ENCODE results near the gene KCNN3.

KCNN3 gene

DNA sequence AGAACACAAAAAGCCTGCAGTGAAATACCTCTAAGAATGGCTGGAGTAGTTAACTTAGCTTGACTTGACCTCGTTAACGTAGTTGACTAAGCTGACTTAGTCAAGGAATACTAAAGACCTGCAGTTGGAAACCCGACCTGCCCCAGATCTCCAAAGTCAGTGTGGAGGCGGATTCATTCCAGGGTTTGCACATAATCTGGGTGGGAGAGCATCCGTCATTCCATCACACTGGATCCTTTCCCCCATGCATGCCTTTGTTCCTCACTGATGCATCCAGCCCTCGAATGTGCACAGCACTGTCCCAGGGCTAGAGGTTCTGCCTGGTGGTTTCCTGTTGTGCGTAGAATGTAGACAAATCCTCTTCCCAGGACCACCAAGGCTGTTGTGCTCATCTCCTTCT is 76.4 kb downstream of the KCNN3 start:
- H3K27ac ChIP-seq (ENCODE audit: insufficient read depth, low read depth, low read length, poor library complexity, severe bottlenecking): no peak overlapping the region
- no peaks in the 10 kb centered on the region for H3K27me3 ChIP-seq (ENCODE audit: control insufficient read depth, insufficient read depth, low read length, poor library complexity, severe bottlenecking)
- no peak overlapping the region for H3K4me3 ChIP-seq (ENCODE audit: insufficient read depth, low read depth, low read length)
- H3K9me3 ChIP-seq (ENCODE audit: control insufficient read depth, low read length): no peaks in the 10 kb centered on the region
- no peaks in the 10 kb centered on the region for H3K4me1 ChIP-seq (ENCODE audit: control insufficient read depth, insufficient read depth, low read length)
- WGBS, 2 experiments: 88 to 90% methylated on average over 7 of the region's 7 CpGs
- no peaks in the 10 kb centered on the region for H3K36me3 ChIP-seq (ENCODE audit: control insufficient read depth, insufficient read depth, low read length)

DNA sequence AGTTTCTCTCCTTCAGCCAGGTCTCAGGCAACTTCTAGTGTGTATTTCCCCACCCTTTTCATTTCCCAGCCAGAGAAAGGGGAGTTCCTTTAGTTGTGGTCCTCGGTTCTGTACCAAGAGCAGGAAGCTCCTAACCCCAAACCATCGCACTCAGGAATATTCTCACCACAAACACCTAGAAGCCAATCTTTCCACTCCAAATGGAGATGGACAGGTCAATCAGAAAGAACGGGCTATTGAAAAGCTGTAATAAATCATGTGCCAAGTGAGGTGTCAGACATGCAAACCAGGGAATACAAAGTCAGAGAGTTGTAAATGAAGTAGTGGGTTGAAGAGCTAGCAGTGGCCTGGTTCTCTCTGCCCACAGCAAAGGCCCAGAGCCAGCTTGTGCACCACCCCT is 77.2 kb downstream of the KCNN3 start:
- Histone ChIP-seq H3K9me3 (ENCODE audit: control insufficient read depth, low read length) (no peaks in the 10 kb centered on the region), H3K27me3 (ENCODE audit: control insufficient read depth, insufficient read depth, low read length, poor library complexity, severe bottlenecking) (no peaks in the 10 kb centered on the region), H3K4me3 (ENCODE audit: insufficient read depth, low read depth, low read length) (no peak overlapping the region), H3K36me3 (ENCODE audit: control insufficient read depth, insufficient read depth, low read length) (no peaks in the 10 kb centered on the region), H3K4me1 (ENCODE audit: control insufficient read depth, insufficient read depth, low read length) (no peaks in the 10 kb centered on the region), H3K27ac (ENCODE audit: insufficient read depth, low read depth, low read length, poor library complexity, severe bottlenecking) (no peak overlapping the region)
- 88 to 92% methylated on average over 3 of the region's 3 CpGs for WGBS, 2 experiments

- Histone ChIP-seq H3K36me3 (ENCODE audit: control insufficient read depth, insufficient read depth, low read length) (no peaks in the 10 kb centered on the region), H3K4me3 (ENCODE audit: insufficient read depth, low read depth, low read length) (no peak overlapping the region), H3K4me1 (ENCODE audit: control insufficient read depth, insufficient read depth, low read length) (no peaks in the 10 kb centered on the region), H3K27ac (ENCODE audit: insufficient read depth, low read depth, low read length, poor library complexity, severe bottlenecking) (no peak overlapping the region), H3K27me3 (ENCODE audit: control insufficient read depth, insufficient read depth, low read length, poor library complexity, severe bottlenecking) (no peaks in the 10 kb centered on the region), H3K9me3 (ENCODE audit: control insufficient read depth, low read length) (no peaks in the 10 kb centered on the region)
- 78 to 79% methylated on average over 13 of the region's 13 CpGs for WGBS, 2 experiments
Observed at GRCh38 chr1:154791292-154792166, 78.6 kb downstream of the KCNN3 start.

- no peak overlapping the region for H3K4me3 ChIP-seq (ENCODE audit: insufficient read depth, low read depth, low read length)
- no peaks in the 10 kb centered on the region for H3K27me3 ChIP-seq (ENCODE audit: control insufficient read depth, insufficient read depth, low read length, poor library complexity, severe bottlenecking)
- H3K36me3 ChIP-seq (ENCODE audit: control insufficient read depth, insufficient read depth, low read length): no peaks in the 10 kb centered on the region
- H3K27ac ChIP-seq (ENCODE audit: insufficient read depth, low read depth, low read length, poor library complexity, severe bottlenecking): no peak overlapping the region
- peaks cover 7% of the 10 kb centered on the region for H3K4me1 ChIP-seq (ENCODE audit: control insufficient read depth, insufficient read depth, low read length)
- no peaks in the 10 kb centered on the region for H3K9me3 ChIP-seq (ENCODE audit: control insufficient read depth, low read length)
- WGBS, 2 experiments: 90 to 92% methylated on average over 10 of the region's 10 CpGs
Observed at GRCh38 chr1:154788886-154789285, 81.2 kb downstream of the KCNN3 start.

DNA sequence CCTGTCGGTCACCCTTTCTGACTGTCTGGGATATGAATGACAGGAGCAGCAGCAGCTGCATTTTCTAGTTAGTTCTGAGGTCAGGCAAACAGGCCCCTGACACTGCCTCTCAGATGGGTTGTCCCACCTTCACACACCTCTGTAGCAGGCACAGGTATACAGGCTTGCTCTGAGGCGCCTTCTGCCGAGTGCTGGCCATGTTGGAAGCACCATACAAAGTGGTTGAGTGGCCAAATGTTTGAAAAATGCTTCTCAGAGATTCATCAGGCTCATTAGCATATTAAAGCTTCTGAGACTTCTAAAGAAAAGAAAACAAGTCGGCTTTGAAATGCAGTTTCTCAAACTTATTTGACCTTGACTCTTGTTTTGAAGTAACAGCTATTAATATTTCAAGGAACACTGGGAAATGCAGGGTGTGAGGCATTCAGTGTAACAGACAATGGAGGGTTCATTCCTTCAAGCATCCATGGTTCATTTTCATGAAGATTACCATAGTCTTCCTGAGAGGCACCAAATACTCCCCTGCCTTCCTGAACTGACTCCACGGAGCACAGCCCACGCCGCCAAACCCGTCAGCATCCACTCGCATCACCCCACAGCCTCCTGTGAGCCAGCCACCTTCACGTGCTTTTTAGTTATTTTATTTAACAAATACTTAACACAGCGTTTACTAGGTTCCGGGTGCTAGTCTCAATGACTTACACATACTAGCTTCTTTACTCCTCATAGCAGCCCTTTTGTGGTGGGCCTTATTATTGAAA is 81.8 kb downstream of the KCNN3 start:
- WGBS, 2 experiments: 90 to 92% methylated on average over 10 to 12 of the region's 12 CpGs
- H3K27ac ChIP-seq (ENCODE audit: insufficient read depth, low read depth, low read length, poor library complexity, severe bottlenecking): no peak overlapping the region
- H3K36me3 ChIP-seq (ENCODE audit: control insufficient read depth, insufficient read depth, low read length): no peaks in the 10 kb centered on the region
- H3K4me1 ChIP-seq (ENCODE audit: control insufficient read depth, insufficient read depth, low read length): peaks cover 7% of the 10 kb centered on the region
- no peaks in the 10 kb centered on the region for H3K9me3 ChIP-seq (ENCODE audit: control insufficient read depth, low read length)
- no peak overlapping the region for H3K4me3 ChIP-seq (ENCODE audit: insufficient read depth, low read depth, low read length)
- no peaks in the 10 kb centered on the region for H3K27me3 ChIP-seq (ENCODE audit: control insufficient read depth, insufficient read depth, low read length, poor library complexity, severe bottlenecking)

DNA sequence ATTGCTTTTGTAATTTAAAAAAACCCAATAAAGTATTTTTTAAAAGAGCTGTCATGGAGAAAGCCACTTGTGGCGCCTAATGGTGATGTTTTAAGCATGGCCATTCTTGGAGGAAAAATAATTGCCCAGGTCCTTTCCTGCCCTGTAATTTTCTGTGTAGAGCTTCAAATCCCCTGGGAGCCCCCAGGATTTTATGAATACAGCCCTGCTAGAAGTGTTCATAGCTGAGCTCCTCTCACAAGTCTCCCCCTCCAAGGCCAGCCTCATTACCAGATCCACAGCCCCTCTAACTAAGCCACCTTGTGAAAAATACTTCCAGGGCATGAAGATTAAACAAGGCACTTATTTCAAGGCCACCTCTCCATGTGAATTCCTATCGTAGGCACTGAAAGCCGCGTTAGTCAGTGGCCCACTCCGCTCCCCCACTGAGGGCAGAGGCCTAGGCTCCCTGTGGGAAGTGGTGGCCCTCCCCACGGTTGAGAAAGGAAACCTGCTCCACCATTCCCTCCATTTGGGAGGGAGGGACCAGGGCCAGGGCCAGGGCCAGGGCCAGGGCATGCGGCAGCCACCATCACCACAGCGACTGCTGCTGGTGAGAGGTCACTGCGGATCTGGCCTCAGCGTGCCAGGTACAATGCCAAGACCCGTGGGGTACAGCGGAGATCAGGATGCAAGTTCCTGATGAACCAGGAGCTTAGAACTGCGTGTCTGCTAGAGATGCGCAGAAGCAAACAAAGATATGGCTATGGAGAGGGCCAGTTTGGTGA is 83.1 kb downstream of the KCNN3 start:
- Histone ChIP-seq H3K4me3 (ENCODE audit: insufficient read depth, low read depth, low read length) (no peak overlapping the region), H3K27me3 (ENCODE audit: control insufficient read depth, insufficient read depth, low read length, poor library complexity, severe bottlenecking) (no peaks in the 10 kb centered on the region), H3K4me1 (ENCODE audit: control insufficient read depth, insufficient read depth, low read length) (peaks cover 7% of the 10 kb centered on the region), H3K36me3 (ENCODE audit: control insufficient read depth, insufficient read depth, low read length) (no peaks in the 10 kb centered on the region), H3K9me3 (ENCODE audit: control insufficient read depth, low read length) (no peaks in the 10 kb centered on the region), H3K27ac (ENCODE audit: insufficient read depth, low read depth, low read length, poor library complexity, severe bottlenecking) (no peak overlapping the region)
- 88 to 89% methylated on average over 14 of the region's 14 CpGs for WGBS, 2 experiments

DNA sequence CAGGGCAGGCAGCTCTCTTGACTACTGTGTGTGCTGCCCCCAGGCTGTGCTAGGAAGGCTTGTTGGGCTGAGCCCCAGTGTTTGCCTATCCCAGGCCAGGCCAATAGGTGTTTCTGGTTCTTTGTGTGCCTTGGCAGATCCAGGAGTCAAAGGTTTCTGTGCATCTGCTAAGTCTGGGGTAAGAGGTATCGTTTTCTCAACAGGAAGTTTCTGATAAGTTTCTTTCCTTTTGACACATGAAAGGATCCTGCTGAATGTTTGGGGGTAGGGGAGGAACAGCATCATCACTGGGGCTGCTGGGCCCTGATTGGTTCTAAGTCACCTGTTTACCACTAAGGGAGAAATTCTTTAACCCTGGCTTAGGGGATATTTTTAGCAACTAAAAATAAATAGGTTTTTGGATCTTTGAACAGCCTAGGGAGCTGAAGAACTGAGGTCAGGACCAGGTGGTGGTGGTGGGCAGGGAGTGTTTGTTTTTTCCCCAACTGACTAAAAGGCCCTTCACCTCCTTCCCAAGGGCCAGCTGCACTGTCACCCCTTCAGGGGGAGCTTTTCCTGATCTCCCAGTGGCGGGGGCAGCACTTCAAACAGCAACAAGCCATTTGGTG is 85.1 kb downstream of the KCNN3 start:
- no peak overlapping the region for H3K4me3 ChIP-seq (ENCODE audit: insufficient read depth, low read depth, low read length)
- H3K4me1 ChIP-seq (ENCODE audit: control insufficient read depth, insufficient read depth, low read length): peaks cover 7% of the 10 kb centered on the region
- no peaks in the 10 kb centered on the region for H3K36me3 ChIP-seq (ENCODE audit: control insufficient read depth, insufficient read depth, low read length)
- H3K9me3 ChIP-seq (ENCODE audit: control insufficient read depth, low read length): no peaks in the 10 kb centered on the region
- no peaks in the 10 kb centered on the region for H3K27me3 ChIP-seq (ENCODE audit: control insufficient read depth, insufficient read depth, low read length, poor library complexity, severe bottlenecking)
- H3K27ac ChIP-seq (ENCODE audit: insufficient read depth, low read depth, low read length, poor library complexity, severe bottlenecking): no peak overlapping the region
- WGBS, 2 experiments: 67 to 75% methylated on average over 2 of the region's 2 CpGs

DNA sequence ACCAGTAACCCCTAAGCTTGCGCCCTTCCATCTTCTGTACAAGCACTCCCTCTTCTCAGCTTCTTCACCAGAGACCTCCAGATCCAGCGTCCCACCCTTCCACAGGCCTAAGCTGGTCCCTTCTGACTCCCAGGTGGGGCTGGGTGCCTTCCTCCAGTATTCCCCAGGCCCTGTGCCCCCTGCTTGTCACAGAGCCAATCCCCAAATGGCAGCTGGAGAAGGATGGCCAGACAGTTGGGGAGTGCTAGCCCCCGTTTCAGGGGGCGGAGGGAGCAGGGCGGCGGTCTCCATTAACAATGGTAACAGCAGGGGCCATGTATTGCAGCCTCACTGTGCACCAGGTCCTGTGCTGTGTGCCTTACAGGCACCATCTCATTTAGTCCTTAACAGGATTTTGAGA is 85.7 kb downstream of the KCNN3 start:
- peaks cover 7% of the 10 kb centered on the region for H3K4me1 ChIP-seq (ENCODE audit: control insufficient read depth, insufficient read depth, low read length)
- H3K27ac ChIP-seq (ENCODE audit: insufficient read depth, low read depth, low read length, poor library complexity, severe bottlenecking): no peak overlapping the region
- H3K27me3 ChIP-seq (ENCODE audit: control insufficient read depth, insufficient read depth, low read length, poor library complexity, severe bottlenecking): no peaks in the 10 kb centered on the region
- H3K4me3 ChIP-seq (ENCODE audit: insufficient read depth, low read depth, low read length): no peak overlapping the region
- no peaks in the 10 kb centered on the region for H3K36me3 ChIP-seq (ENCODE audit: control insufficient read depth, insufficient read depth, low read length)
- WGBS, 2 experiments: 89 to 90% methylated on average over 6 of the region's 6 CpGs
- no peaks in the 10 kb centered on the region for H3K9me3 ChIP-seq (ENCODE audit: control insufficient read depth, low read length)

- no peaks in the 10 kb centered on the region for H3K27me3 ChIP-seq (ENCODE audit: control insufficient read depth, insufficient read depth, low read length, poor library complexity, severe bottlenecking)
- WGBS, 2 experiments: 91 to 94% methylated on average over 3 of the region's 3 CpGs
Observed at GRCh38 chr1:154783976-154784375, 86.1 kb downstream of the KCNN3 start.

More at GRCh38 chr1:154783976-154784375, 86.1 kb downstream of the KCNN3 start:
- H3K4me1 ChIP-seq (ENCODE audit: control insufficient read depth, insufficient read depth, low read length): peaks cover 7% of the 10 kb centered on the region
- H3K27ac ChIP-seq (ENCODE audit: insufficient read depth, low read depth, low read length, poor library complexity, severe bottlenecking): no peak overlapping the region
- no peaks in the 10 kb centered on the region for H3K36me3 ChIP-seq (ENCODE audit: control insufficient read depth, insufficient read depth, low read length)
- no peaks in the 10 kb centered on the region for H3K9me3 ChIP-seq (ENCODE audit: control insufficient read depth, low read length)
- no peak overlapping the region for H3K4me3 ChIP-seq (ENCODE audit: insufficient read depth, low read depth, low read length)
